ENCODE data around the gene SGTA.
A peak's percentile ranks its signal among the peaks of the same experiment; 100 is the strongest.

Gene SGTA

DNA sequence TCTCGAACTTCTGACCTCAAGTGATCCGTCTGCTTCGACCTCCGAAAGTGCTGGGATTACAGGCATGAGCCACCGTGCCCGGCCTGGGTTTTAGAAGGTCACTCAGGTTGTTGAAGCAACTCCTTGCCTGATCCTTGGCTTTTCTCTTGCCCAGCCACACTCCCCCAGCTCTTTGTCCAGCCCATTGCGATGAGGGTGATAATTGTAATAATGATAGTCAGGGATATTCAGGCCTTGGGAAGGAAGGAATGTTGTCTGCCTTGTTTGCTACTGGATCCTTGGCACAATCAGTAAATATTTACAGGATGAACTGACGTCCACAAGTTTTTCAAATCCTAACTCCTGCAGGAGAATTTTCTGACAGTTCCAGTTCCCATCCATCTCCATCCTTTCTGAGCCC, 4.0 kb upstream of the SGTA start:
- in situ Hi-C loops (cut with MboI; ENCODE audit: low pct_unique_long_range_greater_than_20kb, low sequenced_read_pairs, unreplicated experiment) = no loop called here
- TF ChIP-seq, protein P1, sequence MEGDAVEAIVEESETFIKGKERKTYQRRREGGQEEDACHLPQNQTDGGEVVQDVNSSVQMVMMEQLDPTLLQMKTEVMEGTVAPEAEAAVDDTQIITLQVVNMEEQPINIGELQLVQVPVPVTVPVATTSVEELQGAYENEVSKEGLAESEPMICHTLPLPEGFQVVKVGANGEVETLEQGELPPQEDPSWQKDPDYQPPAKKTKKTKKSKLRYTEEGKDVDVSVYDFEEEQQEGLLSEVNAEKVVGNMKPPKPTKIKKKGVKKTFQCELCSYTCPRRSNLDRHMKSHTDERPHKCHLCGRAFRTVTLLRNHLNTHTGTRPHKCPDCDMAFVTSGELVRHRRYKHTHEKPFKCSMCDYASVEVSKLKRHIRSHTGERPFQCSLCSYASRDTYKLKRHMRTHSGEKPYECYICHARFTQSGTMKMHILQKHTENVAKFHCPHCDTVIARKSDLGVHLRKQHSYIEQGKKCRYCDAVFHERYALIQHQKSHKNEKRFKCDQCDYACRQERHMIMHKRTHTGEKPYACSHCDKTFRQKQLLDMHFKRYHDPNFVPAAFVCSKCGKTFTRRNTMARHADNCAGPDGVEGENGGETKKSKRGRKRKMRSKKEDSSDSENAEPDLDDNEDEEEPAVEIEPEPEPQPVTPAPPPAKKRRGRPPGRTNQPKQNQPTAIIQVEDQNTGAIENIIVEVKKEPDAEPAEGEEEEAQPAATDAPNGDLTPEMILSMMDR (IDR thresholded peaks at IDR 0.05; ENCODE audit: extremely low read depth, insufficient read depth, missing control alignments) = no peak
- DNase-seq (ENCODE audit: low spot score) = no peak

DNA sequence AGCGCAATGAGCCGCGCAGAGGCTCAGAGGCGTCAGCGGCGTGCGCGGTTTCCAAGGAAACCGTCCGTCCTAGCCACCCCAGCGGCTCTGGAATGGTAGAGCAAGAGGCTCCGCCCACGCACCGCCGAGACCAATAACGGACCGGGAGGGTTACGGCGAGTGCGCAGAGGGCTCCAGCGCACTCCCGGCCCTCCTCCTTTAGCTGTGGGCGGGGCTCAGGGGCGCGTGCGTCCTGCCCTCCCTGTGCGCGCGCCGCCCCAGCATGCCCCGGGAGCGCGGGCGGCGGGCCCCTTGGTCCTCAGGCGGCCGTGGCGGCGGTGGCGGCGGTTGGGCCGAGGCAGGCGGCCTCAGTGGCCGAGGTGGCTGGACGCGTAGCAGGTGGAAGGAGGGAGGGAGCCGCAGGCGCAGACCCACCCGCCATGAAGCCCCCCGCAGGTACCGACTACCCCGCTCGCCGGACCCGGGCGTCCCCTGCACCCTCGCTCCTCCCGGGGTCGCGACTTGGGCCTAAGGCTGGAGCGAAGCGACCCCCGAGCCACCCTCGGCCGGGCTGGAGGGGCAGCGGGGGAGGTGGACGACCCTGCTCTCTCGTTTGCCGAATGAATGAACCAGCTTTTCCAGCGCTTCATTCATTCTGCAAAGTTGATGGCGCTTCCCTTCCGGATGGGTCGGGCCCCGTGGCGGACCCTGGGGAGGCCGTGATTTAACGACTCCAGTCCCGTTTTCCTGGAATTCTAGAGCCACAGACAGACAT, 2.3 kb upstream of the SGTA start, which contains the start of gene THOP1:
THOP1 (plus strand) TSS at position 260 of the 754 bp plus-strand sequence; CDS start at position 420, 160 bp downstream.
- DNase-seq (ENCODE audit: low spot score) = peak; percentile 98
- TF ChIP-seq, protein P1 (IDR thresholded peaks at IDR 0.05; ENCODE audit: extremely low read depth, insufficient read depth, missing control alignments) = no peak
- in situ Hi-C loops (cut with MboI; ENCODE audit: low pct_unique_long_range_greater_than_20kb, low sequenced_read_pairs, unreplicated experiment) = no loop called here

DNA sequence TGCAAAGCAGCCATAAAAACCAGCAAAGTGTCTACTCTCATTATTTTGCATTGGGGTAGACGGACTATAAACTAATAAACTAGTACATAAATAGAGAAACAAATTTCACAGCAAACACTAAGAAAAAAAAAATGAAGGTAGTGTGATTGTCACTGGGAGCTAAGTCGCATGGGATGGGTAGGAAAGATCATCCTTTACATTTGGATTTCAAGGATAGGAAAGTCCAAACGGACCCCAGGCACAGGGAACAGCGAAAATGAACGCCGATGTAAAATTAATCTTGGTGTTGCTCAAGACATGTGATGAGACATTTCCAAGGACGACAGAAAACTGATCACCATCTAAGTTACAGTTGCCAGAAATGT, 690 bp upstream of the SGTA start:
- TF ChIP-seq, protein P1 (IDR thresholded peaks at IDR 0.05; ENCODE audit: extremely low read depth, insufficient read depth, missing control alignments) = no peak
- no peak for DNase-seq (ENCODE audit: low spot score)
- in situ Hi-C loops (cut with MboI; ENCODE audit: low pct_unique_long_range_greater_than_20kb, low sequenced_read_pairs, unreplicated experiment) = no loop called here

DNA sequence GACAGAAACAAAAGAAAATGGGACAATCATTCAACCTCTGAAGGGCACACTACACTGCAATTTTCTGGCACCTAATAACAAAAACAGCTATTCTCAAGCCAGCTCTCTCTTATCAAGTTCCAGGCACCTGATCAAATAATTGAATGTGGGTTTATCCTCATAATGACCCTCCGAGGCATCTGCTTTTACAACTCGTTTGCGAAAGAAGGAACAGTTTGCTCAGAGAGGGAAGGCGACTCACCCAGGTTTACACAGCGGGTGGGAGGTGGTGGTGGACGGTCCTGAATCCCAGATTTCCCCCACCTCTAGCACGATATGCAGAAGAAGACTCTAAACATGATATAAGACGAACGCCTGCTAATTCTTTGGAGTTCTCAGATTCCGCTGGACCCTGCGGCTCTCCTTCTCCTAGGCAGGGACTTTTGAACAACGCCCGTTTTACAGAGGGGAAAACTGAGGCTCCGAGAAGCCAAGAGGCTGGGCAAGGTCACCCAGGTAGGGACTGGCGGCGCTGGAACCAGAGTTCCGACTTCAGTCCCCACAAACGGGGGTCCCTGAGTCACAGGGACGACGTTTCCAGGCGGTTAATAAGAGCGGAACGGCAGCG, 641 bp downstream of the SGTA start:
- in situ Hi-C loops (cut with MboI; ENCODE audit: low pct_unique_long_range_greater_than_20kb, low sequenced_read_pairs, unreplicated experiment) = no loop called here
- no peak for DNase-seq (ENCODE audit: low spot score)
- TF ChIP-seq, protein P1 (IDR thresholded peaks at IDR 0.05; ENCODE audit: extremely low read depth, insufficient read depth, missing control alignments) = no peak

DNA sequence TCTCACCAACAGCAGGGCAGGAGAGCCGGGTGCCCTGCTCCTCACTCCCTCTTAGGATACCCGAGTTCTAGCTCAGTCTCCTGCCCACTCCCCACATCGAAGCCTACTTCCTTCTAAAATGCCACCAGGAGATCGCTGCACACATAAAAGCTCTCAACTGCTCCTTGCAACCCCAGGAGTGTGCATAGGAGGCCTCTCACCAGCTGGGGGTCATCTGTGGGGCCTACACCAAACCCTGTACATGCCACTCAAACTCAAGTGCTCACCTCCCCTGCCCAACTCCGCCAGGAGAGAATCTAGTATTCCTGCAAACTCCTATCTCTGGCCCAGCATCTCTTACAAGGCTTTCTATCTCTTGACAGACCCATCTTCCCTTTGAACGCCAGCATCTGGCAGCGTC, 2.8 kb downstream of the SGTA start:
- DNase-seq (ENCODE audit: low spot score) = no peak
- in situ Hi-C loops (cut with MboI; ENCODE audit: low pct_unique_long_range_greater_than_20kb, low sequenced_read_pairs, unreplicated experiment) = no loop called here
- TF ChIP-seq, protein P1 (IDR thresholded peaks at IDR 0.05; ENCODE audit: extremely low read depth, insufficient read depth, missing control alignments) = no peak

DNA sequence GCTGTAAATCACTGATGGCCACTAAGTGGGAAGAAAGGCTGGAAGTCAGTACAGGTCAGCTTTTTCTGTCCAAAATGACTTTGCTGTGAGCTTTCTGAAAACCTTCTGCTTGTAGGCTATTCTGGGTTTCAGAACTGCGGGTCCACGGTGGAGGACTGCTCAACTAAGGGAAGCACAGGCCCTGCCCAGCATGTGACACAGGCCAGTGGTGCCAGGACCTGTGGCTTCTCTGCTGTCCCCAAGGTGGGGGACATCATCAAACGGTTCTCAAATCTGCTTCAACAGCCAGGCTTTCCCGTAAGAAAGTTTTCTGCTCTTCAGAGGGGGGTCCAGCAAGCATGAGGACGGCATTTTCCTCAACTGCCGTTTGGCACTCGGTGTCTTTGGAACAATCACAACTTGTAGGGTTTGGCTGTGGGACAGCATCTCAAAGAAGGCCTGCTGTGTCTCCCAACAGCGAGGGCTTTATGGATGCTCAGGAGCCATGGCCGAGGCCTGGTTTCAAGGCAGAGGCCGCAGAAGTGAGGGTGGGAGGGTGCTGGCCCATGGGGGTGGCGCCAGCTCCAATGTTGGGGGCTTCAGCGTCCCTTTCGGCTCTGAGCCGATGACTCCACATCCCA, 3.8 kb downstream of the SGTA start:
- in situ Hi-C loops (cut with MboI; ENCODE audit: low pct_unique_long_range_greater_than_20kb, low sequenced_read_pairs, unreplicated experiment) = no loop called here
- TF ChIP-seq, protein P1 (IDR thresholded peaks at IDR 0.05; ENCODE audit: extremely low read depth, insufficient read depth, missing control alignments) = no peak
- DNase-seq (ENCODE audit: low spot score) = no peak
